Measurements from ENCODE around the gene LMF2.

The LMF2 gene

DNA sequence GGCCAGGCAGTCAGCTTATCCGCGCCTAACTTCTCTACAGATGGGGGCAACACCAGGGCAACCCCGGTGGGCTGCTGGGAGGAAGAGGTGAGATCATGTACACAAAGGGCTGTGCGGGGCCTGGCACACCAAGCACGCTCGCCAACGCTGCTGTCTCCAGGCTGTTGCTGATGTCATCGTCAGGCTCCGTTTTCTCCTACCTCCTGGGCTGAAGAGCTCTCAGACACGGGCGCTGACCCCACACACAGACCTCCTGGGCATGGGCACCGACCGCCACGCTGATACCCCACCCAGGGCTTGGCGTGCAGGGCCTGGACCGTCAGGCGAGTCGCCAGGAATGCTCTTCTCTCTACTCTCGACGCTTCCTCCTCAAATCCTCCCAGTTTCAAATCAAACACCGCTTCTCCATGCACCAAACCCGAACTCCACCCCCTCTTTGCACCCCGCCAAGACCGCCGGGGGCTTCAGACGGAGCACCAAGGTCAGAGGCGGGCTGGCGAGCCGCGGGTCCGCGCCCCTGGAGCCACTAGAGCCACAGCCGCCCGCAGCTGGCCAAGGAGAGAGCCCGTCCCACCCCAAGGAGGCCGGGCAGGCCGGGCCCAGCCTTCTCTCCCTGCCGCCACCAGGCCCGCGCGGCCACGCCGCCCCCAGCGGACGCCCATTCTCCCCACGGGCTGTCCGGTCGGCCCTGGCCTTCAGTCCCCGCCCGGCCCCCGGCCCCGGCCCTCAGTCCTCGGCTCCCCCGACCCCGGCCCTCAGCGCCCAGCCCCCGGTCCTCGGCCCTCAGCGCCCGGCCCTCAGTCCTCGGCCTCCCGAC is 33.4 kb downstream of the LMF2 start:
- Mint-ChIP-seq H3K36me3 (ENCODE audit: low read depth) (no peaks in the 10 kb centered on the region), H3K4me1 (peaks cover 39% of the 10 kb centered on the region), H3K27ac (peak overlapping the region; percentile 1 to 39 (median 7)), H3K9me3 (no peaks in the 10 kb centered on the region), H3K27me3 (ENCODE audit: low read depth) (peaks cover 23% of the 10 kb centered on the region), H3K4me3 (peak overlapping the region; percentile 90 to 97 (median 92))
- TF ChIP-seq, protein P1, sequence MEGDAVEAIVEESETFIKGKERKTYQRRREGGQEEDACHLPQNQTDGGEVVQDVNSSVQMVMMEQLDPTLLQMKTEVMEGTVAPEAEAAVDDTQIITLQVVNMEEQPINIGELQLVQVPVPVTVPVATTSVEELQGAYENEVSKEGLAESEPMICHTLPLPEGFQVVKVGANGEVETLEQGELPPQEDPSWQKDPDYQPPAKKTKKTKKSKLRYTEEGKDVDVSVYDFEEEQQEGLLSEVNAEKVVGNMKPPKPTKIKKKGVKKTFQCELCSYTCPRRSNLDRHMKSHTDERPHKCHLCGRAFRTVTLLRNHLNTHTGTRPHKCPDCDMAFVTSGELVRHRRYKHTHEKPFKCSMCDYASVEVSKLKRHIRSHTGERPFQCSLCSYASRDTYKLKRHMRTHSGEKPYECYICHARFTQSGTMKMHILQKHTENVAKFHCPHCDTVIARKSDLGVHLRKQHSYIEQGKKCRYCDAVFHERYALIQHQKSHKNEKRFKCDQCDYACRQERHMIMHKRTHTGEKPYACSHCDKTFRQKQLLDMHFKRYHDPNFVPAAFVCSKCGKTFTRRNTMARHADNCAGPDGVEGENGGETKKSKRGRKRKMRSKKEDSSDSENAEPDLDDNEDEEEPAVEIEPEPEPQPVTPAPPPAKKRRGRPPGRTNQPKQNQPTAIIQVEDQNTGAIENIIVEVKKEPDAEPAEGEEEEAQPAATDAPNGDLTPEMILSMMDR (IDR thresholded peaks at IDR 0.05; ENCODE audit: unreplicated experiment in 3 of 3), result no peak

DNA sequence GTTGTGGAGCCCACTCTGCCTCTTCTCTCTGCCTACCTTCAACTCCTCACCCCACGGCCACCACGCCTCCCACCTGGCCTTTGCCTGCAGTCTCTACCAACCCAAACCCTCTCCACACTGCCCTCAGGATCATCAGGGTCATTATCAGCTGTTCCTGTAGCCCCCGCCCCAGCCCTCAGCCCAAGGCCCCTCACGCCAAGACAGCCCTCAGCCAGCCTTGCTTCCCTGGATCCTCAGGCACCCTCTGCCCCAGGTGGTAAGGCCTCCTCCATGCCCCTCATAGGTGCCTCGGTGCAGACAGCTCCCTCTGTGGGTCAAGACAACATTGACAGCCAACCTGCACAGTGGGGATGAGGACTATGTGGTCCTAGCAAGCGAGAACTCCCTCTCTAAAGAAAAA is 34.4 kb downstream of the LMF2 start:
- Mint-ChIP-seq H3K4me3 (peak overlapping the region; percentile 90 to 97 (median 92)), H3K27ac (peak overlapping the region; percentile 7 to 69 (median 42)), H3K27me3 (ENCODE audit: low read depth) (peaks cover 15% of the 10 kb centered on the region), H3K9me3 (no peaks in the 10 kb centered on the region), H3K36me3 (ENCODE audit: low read depth) (no peaks in the 10 kb centered on the region), H3K4me1 (peaks cover 42% of the 10 kb centered on the region)
- TF ChIP-seq, protein P1 (IDR thresholded peaks at IDR 0.05; ENCODE audit: unreplicated experiment in 3 of 3), result no peak

DNA sequence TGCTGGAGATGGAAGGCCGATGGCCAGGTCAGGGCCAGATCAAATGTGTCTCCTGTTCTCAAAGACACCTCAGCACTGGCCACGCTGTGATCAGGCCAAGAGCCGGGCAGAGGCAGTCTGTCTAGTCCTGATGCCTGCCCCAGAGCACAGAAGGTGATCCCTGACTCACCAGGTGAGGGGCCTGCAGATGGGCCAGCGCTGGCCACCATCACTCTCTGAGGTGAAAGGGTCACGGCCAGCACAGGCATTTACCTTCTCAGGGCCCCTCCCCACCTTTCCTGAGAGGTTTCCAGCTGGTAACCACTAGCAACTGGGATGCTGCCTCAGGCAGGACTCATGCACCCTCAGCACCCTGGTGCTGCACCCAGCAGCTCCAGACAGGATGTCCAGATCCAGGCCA is 35.5 kb downstream of the LMF2 start:
- peak overlapping the region; percentile 65 to 75 (median 75) for H3K4me3 Mint-ChIP-seq
- H3K4me1 Mint-ChIP-seq, result peaks cover 37% of the 10 kb centered on the region
- peaks cover 4% of the 10 kb centered on the region for H3K27me3 Mint-ChIP-seq (ENCODE audit: low read depth)
- H3K36me3 Mint-ChIP-seq (ENCODE audit: low read depth), result peaks cover under 1% of the 10 kb centered on the region
- no peak overlapping the region for H3K27ac Mint-ChIP-seq
- no peaks in the 10 kb centered on the region for H3K9me3 Mint-ChIP-seq
- TF ChIP-seq, protein P1 (IDR thresholded peaks at IDR 0.05; ENCODE audit: unreplicated experiment in 3 of 3), result no peak

DNA sequence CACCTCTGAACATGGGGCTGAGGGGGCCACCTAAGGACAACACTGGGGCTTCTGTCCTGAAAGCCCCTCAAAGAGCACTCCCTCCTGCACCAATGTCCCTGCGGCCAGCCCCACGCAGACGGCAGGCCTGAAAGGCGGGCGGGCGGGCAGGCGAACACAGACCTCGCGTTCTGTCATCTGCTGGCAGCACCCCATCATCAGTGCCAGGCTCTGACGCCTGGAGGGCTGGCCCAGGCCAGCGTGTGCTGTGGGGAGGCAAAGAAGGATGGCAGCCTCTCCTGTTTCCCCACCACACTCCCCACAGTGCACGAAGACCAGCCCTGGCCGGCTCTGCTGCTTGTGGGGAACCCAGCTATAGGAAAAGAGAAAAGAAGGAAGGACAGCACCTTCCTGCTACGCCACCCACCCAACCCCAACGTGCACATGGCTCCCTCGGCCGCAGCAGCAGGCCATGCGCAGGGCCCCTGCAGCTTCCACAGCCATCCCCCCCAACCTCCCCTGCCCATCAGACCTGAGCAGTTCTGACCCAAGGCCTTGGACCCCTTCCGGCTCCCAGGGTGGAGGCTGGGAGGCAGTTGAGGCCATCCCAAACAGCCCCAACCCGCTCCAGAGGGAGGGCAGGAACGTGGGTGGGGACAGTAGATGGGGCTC is 36.2 kb downstream of the LMF2 start:
- TF ChIP-seq, protein P1 (IDR thresholded peaks at IDR 0.05; ENCODE audit: unreplicated experiment in 3 of 3), result no peak
- H3K27me3 Mint-ChIP-seq (ENCODE audit: low read depth), result no peaks in the 10 kb centered on the region
- no peak overlapping the region for H3K27ac Mint-ChIP-seq
- peaks cover 6% of the 10 kb centered on the region for H3K36me3 Mint-ChIP-seq (ENCODE audit: low read depth)
- H3K4me3 Mint-ChIP-seq, result peak overlapping the region in 2 of 3 experiments; percentile 75
- H3K9me3 Mint-ChIP-seq, result no peaks in the 10 kb centered on the region
- peaks cover 35% of the 10 kb centered on the region for H3K4me1 Mint-ChIP-seq

DNA sequence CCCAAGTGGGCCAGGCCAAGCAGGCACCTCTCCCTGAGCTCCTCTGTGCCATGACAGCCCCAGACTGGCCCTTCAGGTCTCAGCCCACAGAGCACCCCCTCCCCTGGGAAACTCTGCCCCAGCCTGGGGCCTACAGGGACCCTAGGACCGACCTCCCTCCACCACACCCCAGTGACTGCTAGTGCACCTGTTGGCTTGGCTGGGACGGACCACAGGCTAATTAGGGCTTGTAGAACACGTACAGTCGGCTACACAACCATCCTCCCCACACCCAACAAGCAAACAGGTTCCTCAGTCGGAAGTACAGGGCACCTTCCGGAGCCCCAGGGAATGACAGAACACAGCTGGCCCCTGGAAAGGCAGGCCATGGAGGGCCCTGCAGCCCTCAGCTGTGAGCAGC is 37.0 kb downstream of the LMF2 start:
- H3K4me3 Mint-ChIP-seq, result peak overlapping the region; percentile 12 to 63 (median 43)
- H3K36me3 Mint-ChIP-seq (ENCODE audit: low read depth), result peaks cover 6% of the 10 kb centered on the region
- TF ChIP-seq, protein P1 (IDR thresholded peaks at IDR 0.05; ENCODE audit: unreplicated experiment in 3 of 3), result no peak
- H3K27ac Mint-ChIP-seq, result peak overlapping the region in 1 of 3 experiments; percentile 42
- no peaks in the 10 kb centered on the region for H3K27me3 Mint-ChIP-seq (ENCODE audit: low read depth)
- H3K9me3 Mint-ChIP-seq, result no peaks in the 10 kb centered on the region
- peaks cover 35% of the 10 kb centered on the region for H3K4me1 Mint-ChIP-seq

Measured in nephron (organoid).